ENCODE results near the gene CCNL2. TPM values are rescaled to one million over a fixed set of nuclear protein-coding genes. Genes with fewer than 3 reads are reported as not detected.

Gene CCNL2
- total and polyA plus RNA-seq, 2 of the 13 experiments (the other 11 are each of a cell fraction or from before 2014, with no cell fraction given), result 105 to 340 TPM

GRCh38 chr1:1425753-1426495 is 26.8 kb upstream of the CCNL2 start (continued):
- TF ChIP-seq SOX6 (IDR thresholded peaks at IDR 0.05) (no peak), SOX6 (CRISPR knock-in tag; IDR thresholded peaks at IDR 0.05) (peak; percentile 10; the same call in 1 of the 2 replicates), SPEN (CRISPR knock-in tag; IDR thresholded peaks at IDR 0.05; ENCODE audit: low read depth) (peak; percentile 33), ZNF674 (CRISPR knock-in tag; IDR thresholded peaks at IDR 0.05; ENCODE audit: low read depth) (no peak), SKIL (CRISPR knock-in tag; IDR thresholded peaks at IDR 0.05; ENCODE audit: borderline replicate concordance) (no peak), ZKSCAN8 (CRISPR knock-in tag; IDR thresholded peaks at IDR 0.05; ENCODE audit: borderline replicate concordance) (no peak), ZNF329 (CRISPR knock-in tag; IDR thresholded peaks at IDR 0.05; ENCODE audit: low read depth) (no peak), GABPB1 (CRISPR knock-in tag; IDR thresholded peaks at IDR 0.05) (peak; percentile 60), ZNF607 (CRISPR knock-in tag; IDR thresholded peaks at IDR 0.05; ENCODE audit: borderline replicate concordance) (no peak), ZNF10 (CRISPR knock-in tag; IDR thresholded peaks at IDR 0.05; ENCODE audit: borderline replicate concordance, low read depth) (no peak), KDM5B (CRISPR knock-in tag; IDR thresholded peaks at IDR 0.05; ENCODE audit: borderline replicate concordance) (peak; percentile 31; the same call in 1 of the 2 replicates), XRCC5 (optimal IDR thresholded peaks at IDR 0.05; ENCODE audit: low read length) (peak; percentile 48)
- TF ChIP-seq, protein P1, sequence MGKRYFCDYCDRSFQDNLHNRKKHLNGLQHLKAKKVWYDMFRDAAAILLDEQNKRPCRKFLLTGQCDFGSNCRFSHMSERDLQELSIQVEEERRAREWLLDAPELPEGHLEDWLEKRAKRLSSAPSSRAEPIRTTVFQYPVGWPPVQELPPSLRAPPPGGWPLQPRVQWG (CRISPR knock-in tag; IDR thresholded peaks at IDR 0.05; ENCODE audit: borderline replicate concordance, low read depth), result no peak
- TF ChIP-seq, protein P2, sequence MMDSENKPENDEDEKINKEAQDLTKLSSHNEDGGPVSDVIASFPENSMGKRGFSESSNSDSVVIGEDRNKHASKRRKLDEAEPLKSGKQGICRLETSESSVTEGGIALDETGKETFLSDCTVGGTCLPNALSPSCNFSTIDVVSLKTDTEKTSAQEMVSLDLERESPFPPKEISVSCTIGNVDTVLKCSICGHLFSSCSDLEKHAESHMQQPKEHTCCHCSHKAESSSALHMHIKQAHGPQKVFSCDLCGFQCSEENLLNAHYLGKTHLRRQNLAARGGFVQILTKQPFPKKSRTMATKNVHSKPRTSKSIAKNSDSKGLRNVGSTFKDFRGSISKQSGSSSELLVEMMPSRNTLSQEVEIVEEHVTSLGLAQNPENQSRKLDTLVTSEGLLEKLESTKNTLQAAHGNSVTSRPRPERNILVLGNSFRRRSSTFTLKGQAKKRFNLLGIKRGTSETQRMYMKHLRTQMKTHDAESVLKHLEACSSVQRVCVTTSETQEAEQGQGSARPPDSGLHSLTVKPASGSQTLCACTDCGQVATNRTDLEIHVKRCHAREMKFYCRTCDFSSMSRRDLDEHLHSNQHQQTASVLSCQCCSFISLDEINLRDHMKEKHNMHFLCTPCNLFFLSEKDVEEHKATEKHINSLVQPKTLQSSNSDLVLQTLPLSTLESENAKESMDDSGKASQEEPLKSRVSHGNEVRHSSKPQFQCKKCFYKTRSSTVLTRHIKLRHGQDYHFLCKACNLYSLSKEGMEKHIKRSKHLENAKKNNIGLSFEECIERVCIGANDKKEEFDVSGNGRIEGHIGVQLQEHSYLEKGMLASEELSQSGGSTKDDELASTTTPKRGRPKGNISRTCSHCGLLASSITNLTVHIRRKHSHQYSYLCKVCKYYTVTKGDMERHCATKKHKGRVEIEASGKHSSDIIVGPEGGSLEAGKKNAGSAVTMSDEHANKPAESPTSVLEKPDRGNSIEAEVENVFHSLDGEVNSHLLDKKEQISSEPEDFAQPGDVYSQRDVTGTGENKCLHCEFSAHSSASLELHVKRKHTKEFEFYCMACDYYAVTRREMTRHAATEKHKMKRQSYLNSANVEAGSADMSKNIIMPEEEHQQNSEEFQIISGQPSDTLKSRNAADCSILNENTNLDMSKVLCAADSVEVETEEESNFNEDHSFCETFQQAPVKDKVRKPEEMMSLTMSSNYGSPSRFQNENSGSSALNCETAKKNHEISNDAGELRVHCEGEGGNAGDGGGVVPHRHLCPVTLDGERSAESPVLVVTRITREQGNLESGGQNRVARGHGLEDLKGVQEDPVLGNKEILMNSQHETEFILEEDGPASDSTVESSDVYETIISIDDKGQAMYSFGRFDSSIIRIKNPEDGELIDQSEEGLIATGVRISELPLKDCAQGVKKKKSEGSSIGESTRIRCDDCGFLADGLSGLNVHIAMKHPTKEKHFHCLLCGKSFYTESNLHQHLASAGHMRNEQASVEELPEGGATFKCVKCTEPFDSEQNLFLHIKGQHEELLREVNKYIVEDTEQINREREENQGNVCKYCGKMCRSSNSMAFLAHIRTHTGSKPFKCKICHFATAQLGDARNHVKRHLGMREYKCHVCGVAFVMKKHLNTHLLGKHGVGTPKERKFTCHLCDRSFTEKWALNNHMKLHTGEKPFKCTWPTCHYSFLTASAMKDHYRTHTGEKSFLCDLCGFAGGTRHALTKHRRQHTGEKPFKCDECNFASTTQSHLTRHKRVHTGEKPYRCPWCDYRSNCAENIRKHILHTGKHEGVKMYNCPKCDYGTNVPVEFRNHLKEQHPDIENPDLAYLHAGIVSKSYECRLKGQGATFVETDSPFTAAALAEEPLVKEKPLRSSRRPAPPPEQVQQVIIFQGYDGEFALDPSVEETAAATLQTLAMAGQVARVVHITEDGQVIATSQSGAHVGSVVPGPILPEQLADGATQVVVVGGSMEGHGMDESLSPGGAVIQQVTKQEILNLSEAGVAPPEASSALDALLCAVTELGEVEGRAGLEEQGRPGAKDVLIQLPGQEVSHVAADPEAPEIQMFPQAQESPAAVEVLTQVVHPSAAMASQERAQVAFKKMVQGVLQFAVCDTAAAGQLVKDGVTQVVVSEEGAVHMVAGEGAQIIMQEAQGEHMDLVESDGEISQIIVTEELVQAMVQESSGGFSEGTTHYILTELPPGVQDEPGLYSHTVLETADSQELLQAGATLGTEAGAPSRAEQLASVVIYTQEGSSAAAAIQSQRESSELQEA (CRISPR knock-in tag; IDR thresholded peaks at IDR 0.05; ENCODE audit: not compliant biosample characterization), result no peak
- TF ChIP-seq, protein P3, sequence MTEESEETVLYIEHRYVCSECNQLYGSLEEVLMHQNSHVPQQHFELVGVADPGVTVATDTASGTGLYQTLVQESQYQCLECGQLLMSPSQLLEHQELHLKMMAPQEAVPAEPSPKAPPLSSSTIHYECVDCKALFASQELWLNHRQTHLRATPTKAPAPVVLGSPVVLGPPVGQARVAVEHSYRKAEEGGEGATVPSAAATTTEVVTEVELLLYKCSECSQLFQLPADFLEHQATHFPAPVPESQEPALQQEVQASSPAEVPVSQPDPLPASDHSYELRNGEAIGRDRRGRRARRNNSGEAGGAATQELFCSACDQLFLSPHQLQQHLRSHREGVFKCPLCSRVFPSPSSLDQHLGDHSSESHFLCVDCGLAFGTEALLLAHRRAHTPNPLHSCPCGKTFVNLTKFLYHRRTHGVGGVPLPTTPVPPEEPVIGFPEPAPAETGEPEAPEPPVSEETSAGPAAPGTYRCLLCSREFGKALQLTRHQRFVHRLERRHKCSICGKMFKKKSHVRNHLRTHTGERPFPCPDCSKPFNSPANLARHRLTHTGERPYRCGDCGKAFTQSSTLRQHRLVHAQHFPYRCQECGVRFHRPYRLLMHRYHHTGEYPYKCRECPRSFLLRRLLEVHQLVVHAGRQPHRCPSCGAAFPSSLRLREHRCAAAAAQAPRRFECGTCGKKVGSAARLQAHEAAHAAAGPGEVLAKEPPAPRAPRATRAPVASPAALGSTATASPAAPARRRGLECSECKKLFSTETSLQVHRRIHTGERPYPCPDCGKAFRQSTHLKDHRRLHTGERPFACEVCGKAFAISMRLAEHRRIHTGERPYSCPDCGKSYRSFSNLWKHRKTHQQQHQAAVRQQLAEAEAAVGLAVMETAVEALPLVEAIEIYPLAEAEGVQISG (CRISPR knock-in tag; IDR thresholded peaks at IDR 0.05), result peak; percentile 50; the same call in 1 of the 2 replicates
